Endothelial cell of umbilical vein (primary cell): Measurements from ENCODE around the gene LHPP.

ENCODE experiments used
- JUN ChIP-seq: IDR thresholded peaks from 2 replicates; pipeline ENCODE4 v1.6.1; 2011; ENCODE audit warnings: borderline replicate concordance, low read depth; ENCODE audit not compliant: insufficient read length, insufficient read depth
- POLR2A ChIP-seq: IDR thresholded peaks from 2 replicates; pipeline ENCODE4 v1.6.1; 2012; ENCODE audit warnings: low read depth, mild to moderate bottlenecking, control low read depth, low read length
- TF ChIP-seq, protein P1 (sequence below): IDR thresholded peaks from 2 replicates; pipeline ENCODE4 v1.6.1; 2011; ENCODE audit not compliant: insufficient read depth, insufficient read length

DNA sequence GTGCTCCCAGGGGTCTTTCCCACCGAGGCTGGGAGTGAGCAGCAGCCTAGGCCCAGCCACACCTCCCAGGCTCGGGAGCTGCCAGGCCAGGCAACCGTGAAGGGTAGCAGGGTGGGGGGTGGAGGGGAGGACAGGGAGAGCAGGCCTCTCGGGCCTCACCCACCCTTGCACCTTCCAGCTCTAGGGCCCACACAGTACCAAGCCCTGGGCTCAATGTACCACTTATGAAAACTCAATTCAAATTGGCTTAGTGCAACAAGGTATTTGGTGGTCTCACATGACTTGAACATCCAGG, 155.2 kb downstream of the LHPP start:
- TF ChIP-seq POLR2A (no peak), JUN (no peak)
- TF ChIP-seq, protein P1, sequence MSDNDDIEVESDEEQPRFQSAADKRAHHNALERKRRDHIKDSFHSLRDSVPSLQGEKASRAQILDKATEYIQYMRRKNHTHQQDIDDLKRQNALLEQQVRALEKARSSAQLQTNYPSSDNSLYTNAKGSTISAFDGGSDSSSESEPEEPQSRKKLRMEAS = no peak
